PFSK-1 (cell line): Measurements from ENCODE around the gene RBM47.

ENCODE experiments used
- FOXP2 ChIP-seq: optimal IDR thresholded peaks from 2 replicates; pipeline ENCODE3; 2011; ENCODE audit warnings: borderline replicate concordance, control low read depth, inconsistent platforms; ENCODE audit not compliant: insufficient read depth; ENCODE audit errors: extremely low read length, extremely low read depth
- POLR2AphosphoS5 ChIP-seq: IDR thresholded peaks from 2 replicates; pipeline ENCODE4 v1.6.1; 2012; ENCODE audit warnings: low read depth, mild to moderate bottlenecking, control low read depth, low read length, moderate library complexity
- SIN3A ChIP-seq: IDR thresholded peaks from 2 replicates; pipeline ENCODE4 v1.6.1; 2012; ENCODE audit warnings: mild to moderate bottlenecking, low read length, moderate library complexity, borderline replicate concordance; ENCODE audit not compliant: insufficient read depth
- TAF1 ChIP-seq: IDR thresholded peaks from 2 replicates; pipeline ENCODE4 v1.6.1; 2012; ENCODE audit warnings: low read length, control low read depth, borderline replicate concordance; ENCODE audit not compliant: insufficient read depth
- TF ChIP-seq, protein P1 (sequence below), 2 experiments: IDR thresholded peaks; 2 replicates each; pipeline versions ENCODE4 v1.6.1 to v1.8.0; 2011 to 2012; ENCODE audit warnings: low read depth in 2 of 2, low read length in 2 of 2, control low read depth in 1 of 2, inconsistent platforms in 1 of 2, mild to moderate bottlenecking in 1 of 2, moderate library complexity in 1 of 2; ENCODE audit not compliant: insufficient read depth in 1 of 2

DNA sequence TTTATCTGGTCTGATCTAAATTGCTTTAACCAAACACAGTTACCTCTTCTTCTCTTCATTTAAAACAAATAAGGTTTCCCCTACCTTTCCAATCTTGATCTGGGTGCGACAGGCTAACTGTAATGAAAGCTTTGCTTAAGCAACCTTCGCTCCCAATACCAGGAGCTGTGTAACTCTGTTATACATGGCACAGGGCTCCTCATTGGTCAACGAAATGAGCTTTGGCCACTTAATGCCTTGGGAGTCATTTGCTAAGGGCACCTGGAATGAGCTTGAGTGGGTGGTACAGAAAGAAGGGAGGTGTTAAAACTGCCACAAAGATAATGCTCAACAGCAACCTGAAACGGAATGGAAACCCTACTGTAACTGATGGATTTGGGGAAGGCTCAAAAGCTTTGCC, 154.1 kb downstream of the RBM47 start:
- TF ChIP-seq POLR2AphosphoS5 (no peak), TAF1 (no peak), SIN3A (no peak), FOXP2 (no peak)
- TF ChIP-seq, protein P1, sequence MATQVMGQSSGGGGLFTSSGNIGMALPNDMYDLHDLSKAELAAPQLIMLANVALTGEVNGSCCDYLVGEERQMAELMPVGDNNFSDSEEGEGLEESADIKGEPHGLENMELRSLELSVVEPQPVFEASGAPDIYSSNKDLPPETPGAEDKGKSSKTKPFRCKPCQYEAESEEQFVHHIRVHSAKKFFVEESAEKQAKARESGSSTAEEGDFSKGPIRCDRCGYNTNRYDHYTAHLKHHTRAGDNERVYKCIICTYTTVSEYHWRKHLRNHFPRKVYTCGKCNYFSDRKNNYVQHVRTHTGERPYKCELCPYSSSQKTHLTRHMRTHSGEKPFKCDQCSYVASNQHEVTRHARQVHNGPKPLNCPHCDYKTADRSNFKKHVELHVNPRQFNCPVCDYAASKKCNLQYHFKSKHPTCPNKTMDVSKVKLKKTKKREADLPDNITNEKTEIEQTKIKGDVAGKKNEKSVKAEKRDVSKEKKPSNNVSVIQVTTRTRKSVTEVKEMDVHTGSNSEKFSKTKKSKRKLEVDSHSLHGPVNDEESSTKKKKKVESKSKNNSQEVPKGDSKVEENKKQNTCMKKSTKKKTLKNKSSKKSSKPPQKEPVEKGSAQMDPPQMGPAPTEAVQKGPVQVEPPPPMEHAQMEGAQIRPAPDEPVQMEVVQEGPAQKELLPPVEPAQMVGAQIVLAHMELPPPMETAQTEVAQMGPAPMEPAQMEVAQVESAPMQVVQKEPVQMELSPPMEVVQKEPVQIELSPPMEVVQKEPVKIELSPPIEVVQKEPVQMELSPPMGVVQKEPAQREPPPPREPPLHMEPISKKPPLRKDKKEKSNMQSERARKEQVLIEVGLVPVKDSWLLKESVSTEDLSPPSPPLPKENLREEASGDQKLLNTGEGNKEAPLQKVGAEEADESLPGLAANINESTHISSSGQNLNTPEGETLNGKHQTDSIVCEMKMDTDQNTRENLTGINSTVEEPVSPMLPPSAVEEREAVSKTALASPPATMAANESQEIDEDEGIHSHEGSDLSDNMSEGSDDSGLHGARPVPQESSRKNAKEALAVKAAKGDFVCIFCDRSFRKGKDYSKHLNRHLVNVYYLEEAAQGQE (IDR thresholded peaks at IDR 0.05; ENCODE audit: insufficient read depth in 1 of 2, low read depth in 2 of 2, low read length in 2 of 2), result no peak
